SK-N-SH treated with all-trans-retinoic acid at 6 μM for 48 hours (cell line): ENCODE data around the gene ZNF488.

Source experiments
- ARNTL ChIP-seq: fragments of 450-650 bp; formaldehyde crosslinking; IDR thresholded peaks from 2 replicates; pipeline ENCODE4 v1.5.0; 2020; ENCODE audit warnings: low read depth, mild to moderate bottlenecking, moderate library complexity, borderline replicate concordance
- BACH2 ChIP-seq: fragments of 250-450 bp; sonication (Bioruptor Pico); IDR thresholded peaks from 2 replicates; pipeline ENCODE4 v1.9.0; 2021; ENCODE audit warnings: mild to moderate bottlenecking, borderline replicate concordance
- CSDC2 ChIP-seq: fragments of 250-450 bp; sonication (Bioruptor Pico); IDR thresholded peaks from 2 replicates; pipeline ENCODE4 v1.5.0; 2020; ENCODE audit warnings: mild to moderate bottlenecking, moderate library complexity
- ESRRG ChIP-seq: fragments of 250-450 bp; sonication (Bioruptor Pico); IDR thresholded peaks from 2 replicates; pipeline ENCODE4 v1.6.1; 2021; ENCODE audit warnings: mild to moderate bottlenecking
- GLIS3 ChIP-seq: fragments of 250-450 bp; sonication (Bioruptor Pico); IDR thresholded peaks from 2 replicates; pipeline ENCODE4 v1.5.0; 2020; ENCODE audit warnings: mild to moderate bottlenecking, moderate library complexity
- SNAI2 ChIP-seq: fragments of 250-450 bp; sonication (Bioruptor Pico); IDR thresholded peaks from 2 replicates; pipeline ENCODE4 v1.5.0; 2020; ENCODE audit warnings: mild to moderate bottlenecking, moderate library complexity
- TOX ChIP-seq: fragments of 250-450 bp; sonication (Bioruptor Pico); IDR thresholded peaks from 2 replicates; pipeline ENCODE4 v1.8.0; 2021; ENCODE audit warnings: mild to moderate bottlenecking, moderate library complexity, borderline replicate concordance
- ZC3H10 ChIP-seq: fragments of 250-450 bp; sonication (Bioruptor Pico); IDR thresholded peaks from 2 replicates; pipeline ENCODE4 v1.5.1; 2021; ENCODE audit warnings: mild to moderate bottlenecking, moderate library complexity
- ZFP30 ChIP-seq: fragments of 450-650 bp; formaldehyde crosslinking; IDR thresholded peaks from 2 replicates; pipeline ENCODE4 v1.5.0; 2022; ENCODE audit warnings: mild to moderate bottlenecking, moderate library complexity
- ZNF565 ChIP-seq: fragments of 450-650 bp; formaldehyde crosslinking; conservative IDR thresholded peaks from 2 replicates; pipeline ENCODE4 v1.5.0; 2020; ENCODE audit warnings: low read depth, mild to moderate bottlenecking, moderate library complexity
- ZNF8 ChIP-seq: fragments of 450-650 bp; formaldehyde crosslinking; IDR thresholded peaks from 2 replicates; pipeline ENCODE4 v1.5.0; 2020; ENCODE audit warnings: mild to moderate bottlenecking, moderate library complexity
- TF ChIP-seq, protein P1 (sequence below): fragments of 250-450 bp; sonication (Bioruptor Pico); IDR thresholded peaks from 2 replicates; pipeline ENCODE4 v1.5.1; 2020; ENCODE audit warnings: low read depth, mild to moderate bottlenecking, moderate library complexity

DNA sequence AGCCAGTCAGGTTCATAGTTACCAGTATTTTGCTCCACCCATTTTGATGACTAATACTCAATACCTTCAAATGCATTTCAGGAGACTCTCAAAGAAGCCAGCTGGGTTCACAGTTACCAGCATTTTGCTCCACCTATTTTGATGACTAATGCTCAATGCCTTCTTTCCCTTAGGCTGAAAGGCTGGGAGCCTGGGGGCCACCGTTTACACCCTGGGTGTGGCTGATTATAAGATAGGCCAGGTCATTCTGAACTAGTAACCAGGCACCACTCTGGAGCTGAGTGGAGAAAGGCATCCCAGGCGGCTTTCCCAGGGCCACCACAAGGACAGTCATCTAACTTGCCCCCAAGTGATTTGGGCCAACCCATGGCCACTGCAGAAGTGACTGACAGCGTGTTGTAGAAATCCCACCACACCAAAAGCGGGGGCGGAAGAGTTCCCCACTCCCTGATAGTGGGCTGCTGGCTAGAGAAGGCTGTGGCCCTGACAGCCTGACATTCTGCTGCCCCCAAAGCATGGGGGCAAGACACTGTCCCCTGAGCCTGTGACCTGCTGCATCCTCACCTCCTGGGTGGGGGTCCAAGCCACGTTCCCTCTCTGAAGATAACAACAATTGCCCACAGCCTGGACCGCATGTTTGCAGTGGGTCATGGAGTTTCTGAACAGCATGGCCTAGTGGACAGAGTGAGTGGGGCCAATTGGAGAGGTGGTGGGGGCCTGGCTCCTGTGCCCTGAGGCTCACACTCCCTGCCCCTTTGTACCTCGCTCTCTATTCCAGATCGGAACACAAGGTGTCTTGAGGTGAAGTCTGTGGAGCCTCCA lies 23.0 kb upstream of the ZNF488 start:
- TF ChIP-seq ZC3H10 (CRISPR knock-in tag) (no peak), ZFP30 (no peak), ARNTL (no peak), GLIS3 (CRISPR knock-in tag) (no peak), CSDC2 (no peak), ZNF565 (CRISPR knock-in tag) (no peak), BACH2 (CRISPR knock-in tag) (no peak), TOX (no peak), ZNF8 (no peak), SNAI2 (CRISPR knock-in tag) (no peak), ESRRG (no peak)
- TF ChIP-seq, protein P1, sequence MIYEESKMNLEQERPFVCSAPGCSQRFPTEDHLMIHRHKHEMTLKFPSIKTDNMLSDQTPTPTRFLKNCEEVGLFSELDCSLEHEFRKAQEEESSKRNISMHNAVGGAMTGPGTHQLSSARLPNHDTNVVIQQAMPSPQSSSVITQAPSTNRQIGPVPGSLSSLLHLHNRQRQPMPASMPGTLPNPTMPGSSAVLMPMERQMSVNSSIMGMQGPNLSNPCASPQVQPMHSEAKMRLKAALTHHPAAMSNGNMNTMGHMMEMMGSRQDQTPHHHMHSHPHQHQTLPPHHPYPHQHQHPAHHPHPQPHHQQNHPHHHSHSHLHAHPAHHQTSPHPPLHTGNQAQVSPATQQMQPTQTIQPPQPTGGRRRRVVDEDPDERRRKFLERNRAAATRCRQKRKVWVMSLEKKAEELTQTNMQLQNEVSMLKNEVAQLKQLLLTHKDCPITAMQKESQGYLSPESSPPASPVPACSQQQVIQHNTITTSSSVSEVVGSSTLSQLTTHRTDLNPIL (CRISPR knock-in tag) = no peak
